A673 (cell line): Measurements from ENCODE around the gene DPF1. TPM values are rescaled to one million over a fixed set of nuclear protein-coding genes. Genes with fewer than 3 reads are reported as not detected.

Source experiments
- BruUV-seq: library from RNA; stranded (reverse); fragments of 400-500 nt; replicated peaks from 2 replicates; lab custom pipeline; 2021; lab: Mats Ljungman, UMichigan
- CTCF ChIA-PET: fragments of 300-600 bp; sonication (Branson Sonifier 250); formaldehyde crosslinking; loops from one replicate; lab custom pipeline; 2022; ENCODE audit warnings: antibody characterized with exemption; lab: Charles Lee
- POLR2A ChIA-PET: fragments of 300-600 bp; sonication (Branson Sonifier 250); formaldehyde crosslinking; loops from one replicate; lab custom pipeline; 2022; ENCODE audit warnings: antibody characterized with exemption; ENCODE audit not compliant: low non-redundant PET; lab: Charles Lee
- DNase-seq: peaks from one replicate; pipeline ENCODE4 v3.0.0-alpha.2; 2015; ENCODE audit warnings: low spot score
- H3K27ac ChIP-seq: fragments of 200-600 bp; sonication (generic); 2 replicates; pipeline ENCODE4 v1.5.1; 2016; ENCODE audit warnings: mixed run types, low read depth, mild to moderate bottlenecking, mixed read lengths, antibody characterized with exemption, low read length; ENCODE audit not compliant: poor library complexity, severe bottlenecking
- H3K27me3 ChIP-seq: fragments of 200-600 bp; sonication (generic); replicated peaks from 2 replicates; pipeline ENCODE4 v1.6.1; 2017; ENCODE audit warnings: mixed run types, low read depth, mild to moderate bottlenecking, mixed read lengths, antibody characterized with exemption, low read length; ENCODE audit not compliant: insufficient read depth, poor library complexity
- H3K36me3 ChIP-seq: fragments of 200-600 bp; sonication (generic); 2 replicates; pipeline ENCODE4 v1.6.1; 2016; ENCODE audit warnings: mixed run types, mild to moderate bottlenecking, mixed read lengths, antibody characterized with exemption, low read length; ENCODE audit not compliant: insufficient read depth, poor library complexity, severe bottlenecking
- H3K4me1 ChIP-seq: fragments of 200-600 bp; sonication (generic); 2 replicates; pipeline ENCODE4 v1.6.1; 2017; ENCODE audit warnings: mixed run types, mild to moderate bottlenecking, mixed read lengths, antibody characterized with exemption, low read length; ENCODE audit not compliant: insufficient read depth, poor library complexity, severe bottlenecking
- H3K4me3 ChIP-seq: fragments of 200-600 bp; sonication (generic); 2 replicates; pipeline ENCODE4 v1.5.1; 2016; ENCODE audit warnings: low read depth, mixed run types, mild to moderate bottlenecking, mixed read lengths, low read length; ENCODE audit not compliant: poor library complexity, severe bottlenecking
- H3K9me3 ChIP-seq: fragments of 200-600 bp; sonication (generic); 2 replicates; pipeline ENCODE4 v1.6.1; 2016; ENCODE audit warnings: mixed run types, low read depth, mild to moderate bottlenecking, mixed read lengths, antibody characterized with exemption, low read length; ENCODE audit not compliant: poor library complexity, severe bottlenecking
- EZH2 ChIP-seq: fragments of 200-600 bp; sonication (generic); IDR thresholded peaks from 2 replicates; pipeline ENCODE4 v1.6.1; 2017; ENCODE audit warnings: borderline replicate concordance, low read depth, mild to moderate bottlenecking, mixed read lengths, antibody characterized with exemption, low read length; ENCODE audit not compliant: poor library complexity, severe bottlenecking
- intact Hi-C: fragments of 100-400 bp; cut with micrococcal nuclease; formaldehyde crosslinking; loops from one replicate; pipeline ENCODE4 v1.10.0; 2022; ENCODE audit not compliant: unreplicated experiment
- total RNA-seq: library from RNA; stranded (reverse); gene quantifications from 2 replicates; pipeline ENCODE4 v1.2.3, GENCODE V29; 2021
- TF ChIP-seq, protein P1 (sequence below): fragments of 300-800, 200-600 bp; sonication (generic); conservative IDR thresholded peaks from 2 replicates; pipeline ENCODE4 v1.5.1; 2017; ENCODE audit warnings: low read depth, mild to moderate bottlenecking, antibody characterized with exemption, low read length, moderate library complexity, mixed read lengths

Gene DPF1
- total RNA-seq, 1 experiment from 2014 or later, result 6.3 TPM

DNA sequence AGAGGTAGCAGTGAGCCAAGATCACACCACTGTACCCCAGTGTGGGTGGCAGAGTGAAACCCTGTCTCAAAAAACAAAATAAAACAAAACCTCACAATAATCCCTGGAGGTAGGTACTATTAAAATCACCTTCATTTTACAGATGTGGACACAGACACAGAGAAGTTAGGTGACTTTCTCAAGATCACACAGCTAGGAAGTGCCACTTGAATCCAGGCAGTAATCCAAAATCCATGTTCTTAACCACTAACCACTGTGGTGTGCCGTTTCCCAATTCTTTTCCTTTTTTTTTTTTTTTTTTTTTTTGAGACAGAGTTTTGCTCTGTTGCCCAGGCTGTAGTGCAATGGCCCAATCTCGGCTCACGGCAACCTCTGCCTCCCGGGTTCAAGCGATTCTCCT is 23.1 kb upstream of the DPF1 start:
- TF ChIP-seq, protein P1, sequence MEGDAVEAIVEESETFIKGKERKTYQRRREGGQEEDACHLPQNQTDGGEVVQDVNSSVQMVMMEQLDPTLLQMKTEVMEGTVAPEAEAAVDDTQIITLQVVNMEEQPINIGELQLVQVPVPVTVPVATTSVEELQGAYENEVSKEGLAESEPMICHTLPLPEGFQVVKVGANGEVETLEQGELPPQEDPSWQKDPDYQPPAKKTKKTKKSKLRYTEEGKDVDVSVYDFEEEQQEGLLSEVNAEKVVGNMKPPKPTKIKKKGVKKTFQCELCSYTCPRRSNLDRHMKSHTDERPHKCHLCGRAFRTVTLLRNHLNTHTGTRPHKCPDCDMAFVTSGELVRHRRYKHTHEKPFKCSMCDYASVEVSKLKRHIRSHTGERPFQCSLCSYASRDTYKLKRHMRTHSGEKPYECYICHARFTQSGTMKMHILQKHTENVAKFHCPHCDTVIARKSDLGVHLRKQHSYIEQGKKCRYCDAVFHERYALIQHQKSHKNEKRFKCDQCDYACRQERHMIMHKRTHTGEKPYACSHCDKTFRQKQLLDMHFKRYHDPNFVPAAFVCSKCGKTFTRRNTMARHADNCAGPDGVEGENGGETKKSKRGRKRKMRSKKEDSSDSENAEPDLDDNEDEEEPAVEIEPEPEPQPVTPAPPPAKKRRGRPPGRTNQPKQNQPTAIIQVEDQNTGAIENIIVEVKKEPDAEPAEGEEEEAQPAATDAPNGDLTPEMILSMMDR, result no peak
- no peak for TF ChIP-seq EZH2
- no peak overlapping the region for H3K4me3 ChIP-seq
- ChIA-PET POLR2A (interaction anchor here (0.6 kb wide), 1 partner anchor 89 kb away, joined by 5 read pairs; no protein-coding TSS in a partner anchor), CTCF (no interaction called here)
- H3K27me3 ChIP-seq, result no peaks in the 10 kb centered on the region
- H3K4me1 ChIP-seq, result peaks cover 11% of the 10 kb centered on the region
- DNase-seq, result no peak
- intact Hi-C loops, result loop anchor here (5.0 kb wide), 1 partner anchor 70 kb away; the partner anchor contains the start of genes KCNK6 and YIF1B
- H3K36me3 ChIP-seq, result no peaks in the 10 kb centered on the region
- no peaks in the 10 kb centered on the region for H3K9me3 ChIP-seq
- no TSS peak for BruUV-seq
- H3K27ac ChIP-seq, result no peak overlapping the region

DNA sequence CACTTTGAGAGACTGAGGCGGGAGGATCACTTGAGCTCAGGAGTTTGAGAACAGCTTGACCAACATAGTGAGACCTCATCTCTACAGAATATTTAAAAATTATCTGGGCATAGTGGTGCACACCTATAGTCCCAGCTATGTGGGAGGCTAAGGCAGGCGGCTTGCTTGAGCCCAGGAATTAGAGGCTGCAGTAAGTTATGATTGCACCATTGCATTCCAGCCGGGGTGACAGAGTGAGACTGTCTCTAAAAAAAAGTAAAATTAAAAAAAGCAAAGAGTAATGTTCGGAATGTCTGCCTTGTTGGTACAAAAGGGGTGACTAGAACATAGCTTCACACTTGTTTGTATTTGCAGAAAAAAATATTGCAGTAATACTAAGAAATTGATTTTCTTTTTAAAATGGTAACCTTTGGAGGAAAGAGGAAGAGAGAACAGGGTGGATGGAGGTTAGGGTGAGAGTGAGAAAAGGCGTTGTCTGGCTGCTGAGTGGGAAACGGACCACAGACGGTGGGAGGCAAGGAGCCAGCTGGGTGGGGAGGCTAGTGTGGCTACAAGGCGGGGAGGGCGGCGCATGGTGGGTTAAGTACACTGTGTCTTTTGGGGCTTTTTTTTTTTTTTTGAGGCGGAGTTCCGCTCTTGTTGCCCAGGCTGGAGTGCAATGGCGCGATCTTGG is 21.9 kb upstream of the DPF1 start:
- H3K4me3 ChIP-seq, result no peak overlapping the region
- POLR2A ChIA-PET, result no interaction called here
- no peak for DNase-seq
- H3K4me1 ChIP-seq, result no peaks in the 10 kb centered on the region
- H3K27ac ChIP-seq, result no peak overlapping the region
- H3K36me3 ChIP-seq, result no peaks in the 10 kb centered on the region
- H3K27me3 ChIP-seq, result no peaks in the 10 kb centered on the region
- no TSS peak for BruUV-seq
- CTCF ChIA-PET, result interaction anchor here (0.7 kb wide), 1 partner anchor 8 kb away, joined by 3 read pairs; no protein-coding TSS in a partner anchor
- H3K9me3 ChIP-seq, result no peaks in the 10 kb centered on the region
- TF ChIP-seq, protein P1, result no peak
- TF ChIP-seq EZH2, result no peak
- intact Hi-C loops, result loop anchor here (2.0 to 5.0 kb wide), 2 partner anchors 71 to 89 kb away; partner anchors contain the start of genes CATSPERG, KCNK6 and YIF1B

DNA sequence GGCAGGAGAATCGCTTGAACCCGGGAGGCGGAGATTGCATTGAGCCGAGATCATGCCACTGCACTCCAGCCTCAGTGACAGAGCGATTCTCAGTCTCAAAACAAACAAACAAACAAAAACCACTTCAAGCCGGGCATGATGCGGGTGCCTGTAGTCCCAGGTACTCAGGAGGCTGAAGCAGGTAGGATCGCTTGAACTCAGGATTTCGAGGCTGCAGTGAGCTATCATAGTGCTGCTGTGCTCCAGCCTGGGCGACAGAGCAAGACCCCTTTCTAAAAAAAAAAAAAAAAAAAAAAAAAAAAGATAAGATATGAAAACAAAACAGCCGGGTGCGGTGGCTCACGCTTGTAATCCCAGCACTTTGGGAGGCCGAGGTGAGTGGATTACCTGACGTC is 19.3 kb upstream of the DPF1 start:
- H3K4me3 ChIP-seq, result no peak overlapping the region
- H3K9me3 ChIP-seq, result no peaks in the 10 kb centered on the region
- intact Hi-C loops, result no loop called here
- H3K27ac ChIP-seq, result no peak overlapping the region
- DNase-seq, result no peak
- CTCF ChIA-PET, result interaction anchor here (0.6 to 1.7 kb wide), 5 partner anchors 9 to 160 kb away, joined by 5 to 8 read pairs (median 7); partner anchors contain the start of gene FAM98C
- no TSS peak for BruUV-seq
- POLR2A ChIA-PET, result no interaction called here
- no peaks in the 10 kb centered on the region for H3K36me3 ChIP-seq
- TF ChIP-seq EZH2, result no peak
- TF ChIP-seq, protein P1, result no peak
- H3K4me1 ChIP-seq, result no peaks in the 10 kb centered on the region
- no peaks in the 10 kb centered on the region for H3K27me3 ChIP-seq
